C4-2B (cell line): ENCODE results near the gene MED9.

Experiments used
- CTCF ChIP-seq: fragments of 450-650 bp; conservative IDR thresholded peaks from 2 replicates; pipeline ENCODE4 v1.5.1; 2017; ENCODE audit warnings: mild to moderate bottlenecking
- ZFX ChIP-seq: fragments of 450-650 bp; IDR thresholded peaks from 2 replicates; pipeline ENCODE4 v1.6.1; 2017

- TF ChIP-seq CTCF = no peak
- no peak for TF ChIP-seq ZFX
These were observed 30.7 kb downstream of the MED9 start for GRCh38 chr17:17507465-17508011.
